Spleen (tissue), 11 donors: Measurements from ENCODE around the gene HSPA1L. TPM values are rescaled to one million over a fixed set of nuclear protein-coding genes. Genes with fewer than 3 reads are reported as not detected.
"Not testable (repeated sequence)": the region's sequence is repeated elsewhere in the genome, so short reads cannot be mapped to it uniquely, and the experiment has no call there.

Source experiments
- DNase-seq: peaks from one replicate; pipeline ENCODE4 v3.0.0-alpha.2; 2020
- H3K27ac ChIP-seq, 8 donors: fragments of 200-600 bp; sonication (generic) in 7 of 8; 1 replicate in 4 of 8; 2 replicates in 4 of 8; pipeline versions ENCODE4 v1.5.0 to v1.8.0; 2016 to 2021; ENCODE audit warnings: inconsistent platforms in 4 of 8, mild to moderate bottlenecking in 4 of 8, moderate library complexity in 1 of 8
- H3K27me3 ChIP-seq, 7 donors: fragments of 200-600 bp; sonication (generic) in 6 of 7; replicated peaks in 1 of 7; 1 replicate in 4 of 7; 2 replicates in 3 of 7; pipeline versions ENCODE4 v1.5.0 to v1.8.0; 2016 to 2021; ENCODE audit warnings: inconsistent platforms in 3 of 7, mild to moderate bottlenecking in 1 of 7
- H3K36me3 ChIP-seq, 6 donors: fragments of 200-600 bp; sonication (generic) in 5 of 6; 1 replicate in 4 of 6; 2 replicates in 2 of 6; pipeline versions ENCODE4 v1.5.0 to v1.8.0; 2016 to 2021; ENCODE audit warnings: inconsistent platforms in 2 of 6
- H3K4me1 ChIP-seq, 6 donors: fragments of 200-600 bp; sonication (generic) in 5 of 6; 1 replicate in 3 of 6; 2 replicates in 3 of 6; pipeline versions ENCODE4 v1.5.0 to v1.8.0; 2016 to 2021; ENCODE audit warnings: inconsistent platforms in 3 of 6
- H3K4me3 ChIP-seq, 8 donors: fragments of 200-600 bp; sonication (generic) in 7 of 8; 1 replicate in 4 of 8; 2 replicates in 4 of 8; pipeline versions ENCODE4 v1.5.0 to v1.8.0; 2016 to 2021; ENCODE audit warnings: inconsistent platforms in 4 of 8, mild to moderate bottlenecking in 4 of 8, moderate library complexity in 2 of 8
- H3K9me3 ChIP-seq, 8 donors: fragments of 200-600 bp; sonication (generic) in 7 of 8; 1 replicate in 4 of 8; 2 replicates in 4 of 8; pipeline versions ENCODE4 v1.5.0 to v1.8.0; 2016 to 2021; ENCODE audit warnings: inconsistent platforms in 4 of 8
- CTCF ChIP-seq, 11 experiments: fragments of 200-600 bp in 7 of 11; fragments of 450-650 bp in 4 of 11; sonication (generic) in 4 of 11; IDR thresholded peaks in 8 of 11; conservative IDR thresholded peaks in 3 of 11; 1 replicate in 7 of 11; 2 replicates in 4 of 11; pipeline versions ENCODE4 v1.4.0 to v1.8.0; 2016 to 2021; ENCODE audit warnings: antibody characterized with exemption in 11 of 11, inconsistent platforms in 4 of 11, mild to moderate bottlenecking in 1 of 11
- POLR2A ChIP-seq, 3 donors: fragments of 450-650 bp; IDR thresholded peaks; one replicate each; pipeline ENCODE4 v1.5.1; 2017; ENCODE audit warnings: antibody characterized with exemption in 3 of 3, mild to moderate bottlenecking in 1 of 3
- POLR2AphosphoS5 ChIP-seq, 3 donors: sonication (generic); formaldehyde crosslinking; IDR thresholded peaks; one replicate each; pipeline ENCODE4 v1.5.1; 2017; ENCODE audit warnings: antibody characterized with exemption in 3 of 3
- WGBS, 5 donors: extraction: QIAGEN DNeasy Blood & Tissue Kit in 3 of 5; methylation state at CpG; one replicate each; pipeline versions ENCODE4 v1.1.5 to v1.1.7; 2013 to 2018; 5-methylcytosine and 5-hydroxymethylcytosine counted together
- intact Hi-C: fragments of 100-400 bp; cut with DNase I; formaldehyde crosslinking; loops from one replicate; pipeline ENCODE4 v1.15.0; 2023; ENCODE audit warnings: low total_unique reads
- polyA plus RNA-seq, 3 donors: library from polyadenylated mRNA; stranded (reverse); fragments of 200-250 nt; gene quantifications; one replicate each; pipeline ENCODE4 v1.2.1, GENCODE V29; 2013
- total RNA-seq, 7 donors: library from RNA; depleted of rRNA in 3 of 7; stranded (reverse); fragments of >200 nt in 3 of 7; fragmentation: NEBNext Ultra II Directional in 4 of 7; extraction: Animal tissue kit (Norgen Biotek cat#: 25700) in 4 of 7; gene quantifications; one replicate each; pipeline versions ENCODE4 v1.1.0 to v1.2.1, GENCODE V29; 2016 to 2021
- donor health status: healthy with polysubstance abuse.
- donor health status: DM: no; HTN: no; CAD: no; lungs with moderate emphysema.
- donor health status: DM: no; HTN: no; CAD: no.
- donor health status: Bipolar disorder and iron deficiency.
- donor health status: healthy.
- donor health status: DM: no; HTN: no; CAD: no.
- donor health status: DM: yes; HTN: yes; CAD: no.

HSPA1L gene
- total and polyA plus RNA-seq, 10 donors, result 0.93 to 3.7 (median 2.9) TPM

- 94 to 100% (median 96%) methylated on average over 2 of the region's 2 CpGs for WGBS, 5 donors
- Histone ChIP-seq H3K4me3 (no peak overlapping the region), H3K27me3 (no peaks in the 10 kb centered on the region), H3K4me1 (no peaks in the 10 kb centered on the region), H3K36me3 (peaks cover 0 to 8% (median 0%) of the 10 kb centered on the region in 6 donors), H3K9me3 (no peaks in the 10 kb centered on the region), H3K27ac (no peak overlapping the region)
- DNase-seq, result no peak
- intact Hi-C loops, result no loop called here
- TF ChIP-seq POLR2A (IDR thresholded peaks at IDR 0.05) (no peak), CTCF (IDR thresholded peaks at IDR 0.05 in 8 of 11, conservative IDR thresholded peaks at IDR 0.05 in 3 of 11) (no peak), POLR2AphosphoS5 (IDR thresholded peaks at IDR 0.05) (no peak)
Observed at GRCh38 chr6:31850765-31851484, 35.8 kb upstream of the HSPA1L start.

GRCh38 chr6:31847276-31847978 lies 32.3 kb upstream of the HSPA1L start:
- Histone ChIP-seq H3K4me3 (no peak overlapping the region), H3K27ac (no peak overlapping the region), H3K36me3 (peaks cover 0 to 37% (median 0%) of the 10 kb centered on the region in 6 donors), H3K4me1 (no peaks in the 10 kb centered on the region), H3K9me3 (no peaks in the 10 kb centered on the region), H3K27me3 (no peaks in the 10 kb centered on the region)
- no peak for TF ChIP-seq POLR2A (IDR thresholded peaks at IDR 0.05)
- TF ChIP-seq POLR2AphosphoS5 (IDR thresholded peaks at IDR 0.05), result no peak
- TF ChIP-seq CTCF (IDR thresholded peaks at IDR 0.05 in 8 of 11, conservative IDR thresholded peaks at IDR 0.05 in 3 of 11), result no peak
- intact Hi-C loops, result no loop called here
- 82 to 100% (median 94%) methylated on average over 2 of the region's 2 CpGs for WGBS, 5 donors
- no peak for DNase-seq

- DNase-seq, result no peak
- Histone ChIP-seq H3K4me1 (peaks cover 0 to 4% (median under 1%) of the 10 kb centered on the region in 6 donors), H3K9me3 (no peaks in the 10 kb centered on the region), H3K36me3 (peaks cover 0 to 66% (median 22%) of the 10 kb centered on the region in 6 donors), H3K4me3 (no peak overlapping the region), H3K27me3 (no peaks in the 10 kb centered on the region), H3K27ac (no peak overlapping the region)
- WGBS, 5 donors, result 82 to 95% (median 92%) methylated on average over 3 of the region's 3 CpGs
- TF ChIP-seq POLR2AphosphoS5 (IDR thresholded peaks at IDR 0.05) (no peak), CTCF (IDR thresholded peaks at IDR 0.05 in 8 of 11, conservative IDR thresholded peaks at IDR 0.05 in 3 of 11) (no peak), POLR2A (IDR thresholded peaks at IDR 0.05) (no peak)
- intact Hi-C loops, result no loop called here
Observed at GRCh38 chr6:31844507-31844906, 29.4 kb upstream of the HSPA1L start.

GRCh38 chr6:31842053-31842452 lies 27.0 kb upstream of the HSPA1L start:
- DNase-seq, result peak; percentile 18
- intact Hi-C loops, result no loop called here
- H3K9me3 ChIP-seq, result no peaks in the 10 kb centered on the region
- H3K27me3 ChIP-seq, result no peaks in the 10 kb centered on the region
- 90 to 96% (median 92%) methylated on average over 9 of the region's 9 CpGs for WGBS, 5 donors
- H3K36me3 ChIP-seq, result peaks cover 0 to 90% (median 46%) of the 10 kb centered on the region in 6 donors
- no peak for TF ChIP-seq CTCF (IDR thresholded peaks at IDR 0.05 in 8 of 11, conservative IDR thresholded peaks at IDR 0.05 in 3 of 11)
- no peak for TF ChIP-seq POLR2AphosphoS5 (IDR thresholded peaks at IDR 0.05)
- TF ChIP-seq POLR2A (IDR thresholded peaks at IDR 0.05), result no peak
- peaks cover 14 to 29% (median 24%) of the 10 kb centered on the region in 6 donors for H3K4me1 ChIP-seq
- H3K4me3 ChIP-seq, result no peak overlapping the region
- H3K27ac ChIP-seq, result no peak overlapping the region

GRCh38 chr6:31839779-31840126 lies 24.7 kb upstream of the HSPA1L start:
- Histone ChIP-seq H3K4me1 (peaks cover 26 to 48% (median 44%) of the 10 kb centered on the region in 6 donors), H3K36me3 (peaks cover 0 to 88% (median 47%) of the 10 kb centered on the region in 6 donors)
- DNase-seq, result peak; percentile 13
- 86 to 92% (median 88%) methylated on average over 8 of the region's 8 CpGs for WGBS, 5 donors
- H3K4me3 ChIP-seq, H3K27ac ChIP-seq, H3K9me3 ChIP-seq, H3K27me3 ChIP-seq, intact Hi-C loops: not testable (repeated sequence)
